ENCODE results near the gene COG5.
"Not testable (repeated sequence)": the region's sequence is repeated elsewhere in the genome, so short reads cannot be mapped to it uniquely, and the experiment has no call there.

The COG5 gene

GRCh38 chr7:107543338-107543993 lies 20.3 kb downstream of the COG5 start:
- Histone ChIP-seq H3K4me1 (ENCODE audit: low read depth, poor library complexity, severe bottlenecking) (no peaks in the 10 kb centered on the region), H3K4me2 (no peak overlapping the region), H3K4me3 (IDR thresholded peaks at IDR 0.05; ENCODE audit: insufficient read depth, low read depth, low read length) (no peak overlapping the region), H4K20me1 (ENCODE audit: insufficient read depth) (no peaks in the 10 kb centered on the region), H3K9ac (no peak overlapping the region), H3K36me3 (ENCODE audit: insufficient read depth) (no peaks in the 10 kb centered on the region; the same call in 1 of the 2 replicates), H3K27ac (no peak overlapping the region), H2AFZ (ENCODE audit: low read depth) (no peak overlapping the region), H3K79me2 (ENCODE audit: insufficient read depth, low read depth) (no peaks in the 10 kb centered on the region), H3K27me3 (ENCODE audit: insufficient read depth, low read depth) (no peaks in the 10 kb centered on the region)
- TF ChIP-seq CTCF (conservative IDR thresholded peaks at IDR 0.05; ENCODE audit: low read depth, low read length): no peak

GRCh38 chr7:107538001-107538400 lies 25.7 kb downstream of the COG5 start:
- no peaks in the 10 kb centered on the region for H3K36me3 ChIP-seq (ENCODE audit: insufficient read depth)
- no peak overlapping the region for H3K4me2 ChIP-seq
- H3K79me2 ChIP-seq (ENCODE audit: insufficient read depth, low read depth): peaks cover 6% of the 10 kb centered on the region; the same call in 1 of the 2 replicates
- no peaks in the 10 kb centered on the region for H4K20me1 ChIP-seq (ENCODE audit: insufficient read depth)
- H3K27me3 ChIP-seq (ENCODE audit: insufficient read depth, low read depth): no peaks in the 10 kb centered on the region
- H3K4me3 ChIP-seq (IDR thresholded peaks at IDR 0.05; ENCODE audit: insufficient read depth, low read depth, low read length): no peak overlapping the region
- H3K27ac ChIP-seq: no peak overlapping the region
- no peak for TF ChIP-seq CTCF (conservative IDR thresholded peaks at IDR 0.05; ENCODE audit: low read depth, low read length)
- no peak overlapping the region for H2AFZ ChIP-seq (ENCODE audit: low read depth)
- no peak overlapping the region for H3K9ac ChIP-seq
- no peaks in the 10 kb centered on the region for H3K4me1 ChIP-seq (ENCODE audit: low read depth, poor library complexity, severe bottlenecking)

GRCh38 chr7:107537228-107537627 lies 26.5 kb downstream of the COG5 start:
- not testable (repeated sequence) for H3K79me2 ChIP-seq (ENCODE audit: insufficient read depth, low read depth); H2AFZ ChIP-seq (ENCODE audit: low read depth); H3K4me1 ChIP-seq (ENCODE audit: low read depth, poor library complexity, severe bottlenecking); H3K27ac ChIP-seq; H3K4me3 ChIP-seq (IDR thresholded peaks at IDR 0.05; ENCODE audit: insufficient read depth, low read depth, low read length); H3K4me2 ChIP-seq; H3K9ac ChIP-seq; H3K27me3 ChIP-seq (ENCODE audit: insufficient read depth, low read depth); H3K36me3 ChIP-seq (ENCODE audit: insufficient read depth); H4K20me1 ChIP-seq (ENCODE audit: insufficient read depth)

GRCh38 chr7:107534139-107534538 lies 29.6 kb downstream of the COG5 start:
- no peak for TF ChIP-seq CTCF (conservative IDR thresholded peaks at IDR 0.05; ENCODE audit: low read depth, low read length)
- H2AFZ ChIP-seq (ENCODE audit: low read depth): no peak overlapping the region
- no peaks in the 10 kb centered on the region for H3K27me3 ChIP-seq (ENCODE audit: insufficient read depth, low read depth)
- H4K20me1 ChIP-seq (ENCODE audit: insufficient read depth): no peaks in the 10 kb centered on the region
- no peaks in the 10 kb centered on the region for H3K36me3 ChIP-seq (ENCODE audit: insufficient read depth)
- no peak overlapping the region for H3K27ac ChIP-seq
- H3K79me2 ChIP-seq (ENCODE audit: insufficient read depth, low read depth): peaks cover 6% of the 10 kb centered on the region; the same call in 1 of the 2 replicates
- no peak overlapping the region for H3K4me2 ChIP-seq
- no peak overlapping the region for H3K9ac ChIP-seq
- no peak overlapping the region for H3K4me3 ChIP-seq (IDR thresholded peaks at IDR 0.05; ENCODE audit: insufficient read depth, low read depth, low read length)
- H3K4me1 ChIP-seq (ENCODE audit: low read depth, poor library complexity, severe bottlenecking): no peaks in the 10 kb centered on the region

GRCh38 chr7:107530751-107531150 lies 33.0 kb downstream of the COG5 start:
- no peak overlapping the region for H2AFZ ChIP-seq (ENCODE audit: low read depth)
- no peaks in the 10 kb centered on the region for H4K20me1 ChIP-seq (ENCODE audit: insufficient read depth)
- no peak overlapping the region for H3K4me3 ChIP-seq (IDR thresholded peaks at IDR 0.05; ENCODE audit: insufficient read depth, low read depth, low read length)
- H3K36me3 ChIP-seq (ENCODE audit: insufficient read depth): no peaks in the 10 kb centered on the region
- no peaks in the 10 kb centered on the region for H3K27me3 ChIP-seq (ENCODE audit: insufficient read depth, low read depth)
- no peaks in the 10 kb centered on the region for H3K4me1 ChIP-seq (ENCODE audit: low read depth, poor library complexity, severe bottlenecking)
- H3K9ac ChIP-seq: no peak overlapping the region
- no peak for TF ChIP-seq CTCF (conservative IDR thresholded peaks at IDR 0.05; ENCODE audit: low read depth, low read length)
- H3K4me2 ChIP-seq: no peak overlapping the region
- H3K27ac ChIP-seq: no peak overlapping the region
- H3K79me2 ChIP-seq (ENCODE audit: insufficient read depth, low read depth): no peaks in the 10 kb centered on the region

All from KMS-11 (cell line).